ENCODE measurements around the gene ANKRD44. TPM values are rescaled to one million over a fixed set of nuclear protein-coding genes. Genes with fewer than 3 reads are reported as not detected.

Gene ANKRD44
- total RNA-seq, 1 experiment from 2014 or later: 2.4 TPM

DNA sequence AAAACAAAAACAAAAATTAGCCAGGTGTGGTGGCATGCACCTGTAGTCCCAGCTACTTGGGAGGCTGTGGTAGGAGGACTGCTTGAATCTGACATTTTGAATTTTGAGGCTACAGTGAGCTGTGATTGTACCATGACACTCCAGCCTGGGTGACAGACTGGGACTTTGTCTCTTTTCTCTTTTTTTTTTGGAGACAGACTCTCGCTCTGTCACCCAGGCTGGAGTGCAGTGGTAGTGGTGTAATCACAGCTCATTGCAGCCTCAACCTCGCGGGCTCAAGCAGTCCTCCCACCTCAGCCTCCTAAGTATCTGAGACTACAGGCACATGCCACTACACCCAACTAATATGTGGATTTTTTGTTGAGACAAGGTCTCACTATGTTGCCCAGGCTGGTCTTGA is 35.6 kb downstream of the ANKRD44 start:
- H3F3A ChIP-seq (ENCODE audit: low read length, unreplicated experiment): no peaks in the 10 kb centered on the region
- no peak for ATAC-seq
- no peaks in the 10 kb centered on the region for H4K20me1 ChIP-seq (ENCODE audit: low read length)
- no peaks in the 10 kb centered on the region for H3K79me2 ChIP-seq (ENCODE audit: low read length)
- no peak overlapping the region for H2AFZ ChIP-seq (ENCODE audit: low read length)
- no peak for DNase-seq
- H3K9ac ChIP-seq (ENCODE audit: low read length): no peak overlapping the region
- TF ChIP-seq EZH2 (IDR thresholded peaks at IDR 0.05; ENCODE audit: low read length, unreplicated experiment) (no peak), EZH2phosphoT487 (IDR thresholded peaks at IDR 0.05; ENCODE audit: borderline replicate concordance, low read length) (no peak)
- TF ChIP-seq, protein P1, sequence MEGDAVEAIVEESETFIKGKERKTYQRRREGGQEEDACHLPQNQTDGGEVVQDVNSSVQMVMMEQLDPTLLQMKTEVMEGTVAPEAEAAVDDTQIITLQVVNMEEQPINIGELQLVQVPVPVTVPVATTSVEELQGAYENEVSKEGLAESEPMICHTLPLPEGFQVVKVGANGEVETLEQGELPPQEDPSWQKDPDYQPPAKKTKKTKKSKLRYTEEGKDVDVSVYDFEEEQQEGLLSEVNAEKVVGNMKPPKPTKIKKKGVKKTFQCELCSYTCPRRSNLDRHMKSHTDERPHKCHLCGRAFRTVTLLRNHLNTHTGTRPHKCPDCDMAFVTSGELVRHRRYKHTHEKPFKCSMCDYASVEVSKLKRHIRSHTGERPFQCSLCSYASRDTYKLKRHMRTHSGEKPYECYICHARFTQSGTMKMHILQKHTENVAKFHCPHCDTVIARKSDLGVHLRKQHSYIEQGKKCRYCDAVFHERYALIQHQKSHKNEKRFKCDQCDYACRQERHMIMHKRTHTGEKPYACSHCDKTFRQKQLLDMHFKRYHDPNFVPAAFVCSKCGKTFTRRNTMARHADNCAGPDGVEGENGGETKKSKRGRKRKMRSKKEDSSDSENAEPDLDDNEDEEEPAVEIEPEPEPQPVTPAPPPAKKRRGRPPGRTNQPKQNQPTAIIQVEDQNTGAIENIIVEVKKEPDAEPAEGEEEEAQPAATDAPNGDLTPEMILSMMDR (conservative IDR thresholded peaks at IDR 0.05; ENCODE audit: low read depth, low read length): no peak
- H3K4me2 ChIP-seq (ENCODE audit: low read length): no peak overlapping the region
- no peak overlapping the region for H3K27ac ChIP-seq (ENCODE audit: low read length)
- H3K9me2 ChIP-seq (replicated peaks; ENCODE audit: low read length): no peaks in the 10 kb centered on the region
- ChIA-PET CTCF (no interaction called here), POLR2A (ENCODE audit: unreplicated experiment) (no interaction called here)
- H3K4me1 ChIP-seq (ENCODE audit: insufficient read depth, low read length): no peaks in the 10 kb centered on the region
- no peaks in the 10 kb centered on the region for H3K9me3 ChIP-seq (ENCODE audit: low read length)
- BruUV-seq (replicated peaks): no TSS peak
- no peaks in the 10 kb centered on the region for H3K27me3 ChIP-seq (ENCODE audit: low read length)
- H3K36me3 ChIP-seq (ENCODE audit: low read depth, low read length): no peaks in the 10 kb centered on the region
- H3K4me3 ChIP-seq (ENCODE audit: low read length): no peak overlapping the region
- intact Hi-C loops (cut with micrococcal nuclease): no loop called here

DNA sequence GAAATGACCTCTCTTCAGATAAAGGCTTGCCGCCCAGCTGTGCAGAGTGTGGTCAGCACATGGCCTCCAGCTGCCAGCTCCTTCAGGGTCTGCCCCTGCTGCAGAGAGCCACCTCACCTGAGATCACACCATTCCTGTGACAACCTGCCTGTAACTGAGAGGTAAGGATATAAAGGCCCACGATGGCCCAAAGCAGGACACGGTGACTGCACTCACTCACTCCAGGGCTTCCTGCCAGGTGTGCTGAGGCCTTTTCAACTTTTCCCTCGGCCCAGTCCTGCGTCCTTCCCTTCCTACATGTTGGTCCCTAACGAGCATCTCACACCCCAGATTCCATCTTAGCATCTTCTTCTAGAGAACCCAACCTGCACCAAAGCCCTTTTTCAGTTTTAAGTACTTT is 36.2 kb downstream of the ANKRD44 start:
- ChIA-PET POLR2A (ENCODE audit: unreplicated experiment) (interaction anchor here (0.6 kb wide), 1 partner anchor 18 kb away, joined by 3 read pairs; no protein-coding TSS in a partner anchor), CTCF (no interaction called here)
- no peaks in the 10 kb centered on the region for H3K79me2 ChIP-seq (ENCODE audit: low read length)
- DNase-seq (no peak), ATAC-seq (no peak)
- H3K27me3 ChIP-seq (ENCODE audit: low read length): no peaks in the 10 kb centered on the region
- no TSS peak for BruUV-seq (replicated peaks)
- intact Hi-C loops (cut with micrococcal nuclease): no loop called here
- no peaks in the 10 kb centered on the region for H3F3A ChIP-seq (ENCODE audit: low read length, unreplicated experiment)
- no peak overlapping the region for H3K9ac ChIP-seq (ENCODE audit: low read length)
- no peak overlapping the region for H2AFZ ChIP-seq (ENCODE audit: low read length)
- H3K4me3 ChIP-seq (ENCODE audit: low read length): no peak overlapping the region
- H3K4me1 ChIP-seq (ENCODE audit: insufficient read depth, low read length): no peaks in the 10 kb centered on the region
- H4K20me1 ChIP-seq (ENCODE audit: low read length): no peaks in the 10 kb centered on the region
- H3K4me2 ChIP-seq (ENCODE audit: low read length): no peak overlapping the region
- no peaks in the 10 kb centered on the region for H3K9me3 ChIP-seq (ENCODE audit: low read length)
- TF ChIP-seq, protein P1 (conservative IDR thresholded peaks at IDR 0.05; ENCODE audit: low read depth, low read length): no peak
- no peak for TF ChIP-seq EZH2 (IDR thresholded peaks at IDR 0.05; ENCODE audit: low read length, unreplicated experiment)
- H3K9me2 ChIP-seq (replicated peaks; ENCODE audit: low read length): no peaks in the 10 kb centered on the region
- no peak overlapping the region for H3K27ac ChIP-seq (ENCODE audit: low read length)
- H3K36me3 ChIP-seq (ENCODE audit: low read depth, low read length): no peaks in the 10 kb centered on the region

DNA sequence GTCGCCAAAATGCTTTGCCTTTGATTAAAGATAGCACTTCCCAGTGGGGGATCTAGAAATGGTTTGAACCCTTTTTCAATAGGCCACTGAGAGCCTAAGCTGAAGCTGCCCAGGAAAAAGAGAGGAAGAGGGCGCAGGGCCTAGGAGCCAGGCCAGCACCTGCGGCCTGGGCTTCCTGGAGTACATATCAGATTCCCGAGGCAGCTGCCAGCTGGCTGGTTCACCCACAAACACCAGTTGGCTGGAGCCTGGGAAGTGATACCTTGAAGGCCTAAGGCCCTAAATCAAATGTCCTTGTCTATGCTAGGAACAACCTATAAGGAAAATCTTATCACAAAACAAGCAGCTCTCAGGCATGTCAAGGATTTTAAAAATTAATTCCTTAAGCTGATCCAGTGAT is 37.1 kb downstream of the ANKRD44 start:
- Histone ChIP-seq H3K4me2 (ENCODE audit: low read length) (no peak overlapping the region), H3K27ac (ENCODE audit: low read length) (no peak overlapping the region), H2AFZ (ENCODE audit: low read length) (no peak overlapping the region), H4K20me1 (ENCODE audit: low read length) (no peaks in the 10 kb centered on the region), H3K9me3 (ENCODE audit: low read length) (no peaks in the 10 kb centered on the region), H3K36me3 (ENCODE audit: low read depth, low read length) (no peaks in the 10 kb centered on the region), H3K27me3 (ENCODE audit: low read length) (no peaks in the 10 kb centered on the region), H3K9ac (ENCODE audit: low read length) (no peak overlapping the region), H3K79me2 (ENCODE audit: low read length) (no peaks in the 10 kb centered on the region), H3K4me3 (ENCODE audit: low read length) (no peak overlapping the region), H3K4me1 (ENCODE audit: insufficient read depth, low read length) (no peaks in the 10 kb centered on the region), H3F3A (ENCODE audit: low read length, unreplicated experiment) (no peaks in the 10 kb centered on the region), H3K9me2 (replicated peaks; ENCODE audit: low read length) (no peaks in the 10 kb centered on the region)
- TF ChIP-seq EZH2 (IDR thresholded peaks at IDR 0.05; ENCODE audit: low read length, unreplicated experiment) (no peak), EZH2phosphoT487 (IDR thresholded peaks at IDR 0.05; ENCODE audit: borderline replicate concordance, low read length) (no peak)
- TF ChIP-seq, protein P1 (conservative IDR thresholded peaks at IDR 0.05; ENCODE audit: low read depth, low read length): no peak
- ATAC-seq: no peak
- DNase-seq: no peak
- intact Hi-C loops (cut with micrococcal nuclease): no loop called here
- ChIA-PET CTCF (no interaction called here), POLR2A (ENCODE audit: unreplicated experiment) (interaction anchor here (0.6 kb wide), 1 partner anchor 17 kb away, joined by 3 read pairs; no protein-coding TSS in a partner anchor)
- no TSS peak for BruUV-seq (replicated peaks)

All from PC-3 (cell line).